NCI-H526 treated with DMSO at 0.1 percent for 48 hours (cell line): Measurements from ENCODE around the gene NUTM2F.
"Not testable (repeated sequence)": the region's sequence is repeated elsewhere in the genome, so short reads cannot be mapped to it uniquely, and the experiment has no call there.

ENCODE experiments used
- DNase-seq: peaks from one replicate; lab custom pipeline; 2025; lab: John Stamatoyannopoulos, UW

Gene NUTM2F, protein sequence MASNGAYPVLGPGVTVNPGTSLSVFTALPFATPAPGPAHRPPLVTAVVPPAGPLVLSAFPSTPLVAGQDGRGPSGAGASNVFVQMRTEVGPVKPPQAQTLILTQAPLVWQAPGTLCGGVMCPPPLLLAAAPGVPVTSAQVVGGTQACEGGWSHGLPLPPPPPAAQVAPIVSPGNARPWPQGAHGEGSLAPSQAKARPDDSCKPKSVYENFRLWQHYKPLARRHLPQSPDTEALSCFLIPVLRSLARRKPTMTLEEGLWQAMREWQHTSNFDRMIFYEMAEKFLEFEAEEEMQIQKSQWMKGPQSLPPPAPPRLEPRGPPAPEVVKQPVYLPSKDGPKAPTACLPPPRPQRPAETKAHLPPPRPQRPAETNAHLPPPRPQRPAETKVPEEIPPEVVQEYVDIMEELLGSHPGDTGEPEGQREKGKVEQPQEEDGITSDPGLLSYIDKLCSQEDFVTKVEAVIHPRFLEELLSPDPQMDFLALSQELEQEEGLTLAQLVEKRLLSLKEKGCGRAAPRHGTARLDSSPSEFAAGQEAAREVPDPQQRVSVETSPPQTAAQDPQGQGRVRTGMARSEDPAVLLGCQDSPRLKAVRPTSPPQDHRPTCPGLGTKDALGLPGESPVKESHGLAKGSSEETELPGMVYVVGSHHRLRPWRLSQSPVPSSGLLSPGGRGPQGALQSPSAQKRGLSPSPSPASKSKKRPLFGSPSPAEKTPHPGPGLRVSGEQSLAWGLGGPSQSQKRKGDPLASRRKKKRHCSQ

DNA sequence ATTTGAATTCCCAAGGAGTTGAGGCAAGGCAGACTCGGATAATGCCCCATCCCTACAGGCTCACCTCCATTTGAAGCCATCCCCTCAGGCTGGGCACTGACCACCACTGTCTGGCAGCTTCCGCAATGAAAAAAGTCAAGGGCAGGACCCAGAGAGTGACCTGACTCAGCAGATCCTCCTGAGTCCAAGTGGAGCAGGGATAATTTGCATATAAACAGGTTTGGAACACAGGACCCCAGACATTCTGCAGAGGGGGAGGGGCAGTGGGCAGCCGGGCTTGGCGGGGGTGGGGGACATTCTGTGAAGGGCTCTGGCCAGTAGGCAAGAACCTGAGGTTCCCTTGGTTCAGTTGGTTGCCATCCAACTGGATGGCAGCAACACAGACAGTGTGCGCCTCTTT, at the start of gene NUTM2F:
Gene NUTM2F (minus strand): TSS at position 101 of the 400 bp plus-strand sequence. CDS start 21 bp downstream, at position 80.
- DNase-seq = not testable (repeated sequence)

DNA sequence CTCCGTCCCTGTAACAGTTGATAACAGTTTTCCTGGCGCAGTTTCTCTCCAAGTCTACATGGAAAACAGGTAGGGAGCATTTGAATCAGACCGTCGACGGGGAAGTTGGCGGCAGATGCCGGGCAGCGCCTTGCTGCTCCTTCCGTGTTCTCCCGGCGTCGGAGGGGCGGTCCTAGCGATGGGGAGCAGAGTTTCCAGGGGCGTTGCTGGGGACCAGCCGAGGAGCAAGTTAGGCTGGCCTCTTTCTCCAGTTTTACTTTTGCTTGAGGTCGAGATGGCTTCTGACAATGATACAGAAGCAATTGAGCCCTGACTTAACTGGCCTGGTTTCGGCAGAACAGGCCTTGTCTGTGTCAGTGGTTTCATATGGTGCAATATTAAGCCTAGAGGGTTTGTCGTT, 46.8 kb upstream of the NUTM2F start:
- DNase-seq = not testable (repeated sequence)

DNA sequence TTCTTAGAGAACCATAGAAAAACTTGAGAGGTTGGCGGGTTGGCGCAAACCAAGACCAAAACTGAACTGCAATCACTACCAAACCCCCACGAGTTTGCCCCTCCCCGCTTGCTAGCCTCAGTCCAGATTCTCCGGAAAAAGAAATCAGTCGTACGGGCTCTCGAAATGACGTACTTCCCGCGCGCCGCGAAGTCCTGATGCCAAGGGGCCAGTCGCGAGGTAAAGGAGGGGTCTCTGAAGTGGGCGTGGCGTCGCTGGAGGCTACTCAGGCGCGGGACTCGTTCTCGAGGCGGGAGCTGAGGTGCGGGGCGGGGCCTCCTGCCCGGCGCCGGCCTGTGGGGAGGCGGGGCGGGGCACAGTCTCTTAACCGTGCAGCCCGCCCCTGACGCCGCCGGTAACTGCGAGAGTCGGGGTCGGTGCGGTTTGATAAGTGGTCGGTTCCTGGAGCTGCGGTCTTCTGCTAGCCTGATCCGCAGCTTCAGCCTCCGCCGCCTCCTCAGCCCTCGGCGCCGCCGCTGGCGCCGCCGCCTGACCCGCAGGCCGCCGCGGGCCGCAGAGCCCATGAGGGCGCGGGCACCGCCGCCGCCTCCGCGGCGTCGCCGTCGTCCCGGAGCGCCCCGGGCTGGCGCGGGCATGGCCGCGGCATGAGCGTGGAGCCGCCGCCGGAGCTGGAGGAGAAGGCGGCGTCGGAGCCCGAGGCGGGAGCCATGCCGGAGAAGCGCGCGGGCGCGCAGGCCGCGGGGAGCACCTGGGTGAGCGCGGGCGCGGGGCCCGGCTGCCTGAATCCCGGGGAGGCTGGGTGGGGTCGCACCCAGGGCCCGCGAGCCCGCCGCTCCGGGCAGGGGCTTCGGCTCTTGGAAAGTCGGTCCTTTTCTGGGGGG, 46.0 kb upstream of the NUTM2F start:
- peak; percentile 73 for DNase-seq

DNA sequence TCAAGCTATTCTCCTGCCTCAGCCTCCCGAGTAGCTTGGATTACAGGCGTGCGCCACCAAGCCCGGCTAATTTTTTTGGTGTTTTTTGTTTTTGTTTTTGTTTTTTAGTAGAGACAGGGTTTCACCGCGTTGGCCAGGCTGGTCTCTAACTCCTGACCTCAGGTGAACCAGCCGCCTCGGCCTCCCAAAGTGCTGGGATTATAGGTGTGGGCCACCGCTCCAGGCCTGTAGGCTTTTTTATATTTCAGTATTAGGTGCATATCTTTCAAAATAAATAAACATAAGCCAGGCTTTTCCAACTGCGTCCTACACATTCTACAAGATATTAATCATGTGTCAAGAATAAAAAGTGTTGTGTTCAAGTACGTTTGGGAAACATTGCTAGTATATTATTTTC, 45.3 kb upstream of the NUTM2F start:
- not testable (repeated sequence) for DNase-seq

DNA sequence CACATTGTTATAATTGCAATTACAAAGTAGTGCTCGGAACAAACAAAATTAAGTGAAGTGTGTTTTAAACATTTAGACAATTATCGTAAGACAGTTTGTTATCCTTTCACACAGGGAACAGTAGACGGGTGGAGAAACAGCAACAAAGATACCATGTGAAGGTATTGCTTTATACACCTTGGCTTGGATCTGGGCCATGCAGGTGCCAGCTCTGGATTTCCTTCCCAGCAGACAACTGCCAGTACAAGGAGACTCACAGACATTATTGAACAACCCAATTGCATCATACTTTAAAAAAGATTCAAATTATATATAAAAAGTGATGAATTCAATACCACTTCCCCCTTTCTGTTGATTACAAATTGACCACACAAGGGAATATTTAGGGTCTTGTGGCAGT, 41.8 kb upstream of the NUTM2F start:
- not testable (repeated sequence) for DNase-seq

DNA sequence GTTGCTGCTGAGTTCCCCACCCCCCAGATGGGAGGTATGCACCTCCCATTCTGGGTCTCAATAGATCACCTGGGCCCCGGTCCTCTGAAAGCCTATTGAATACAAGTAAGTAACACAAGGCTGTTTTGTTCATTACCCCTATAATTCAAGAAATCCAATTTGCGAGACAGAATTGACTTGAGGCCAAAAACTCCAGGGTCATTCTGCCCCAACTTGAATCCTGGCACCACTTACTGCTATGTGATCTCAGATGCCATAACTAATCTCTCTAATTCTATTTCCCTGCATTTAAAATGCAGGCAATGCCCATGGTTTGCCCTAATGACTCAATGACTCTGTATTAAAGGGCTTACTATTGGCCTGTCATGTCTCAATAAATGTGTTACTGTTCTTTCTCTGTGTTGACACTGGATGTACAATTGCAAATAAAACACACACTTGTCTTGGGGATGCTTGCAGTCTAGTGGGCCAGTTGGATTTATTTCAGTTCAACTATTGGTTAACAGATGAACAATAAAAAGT, 35.7 kb upstream of the NUTM2F start:
- DNase-seq = not testable (repeated sequence)

DNA sequence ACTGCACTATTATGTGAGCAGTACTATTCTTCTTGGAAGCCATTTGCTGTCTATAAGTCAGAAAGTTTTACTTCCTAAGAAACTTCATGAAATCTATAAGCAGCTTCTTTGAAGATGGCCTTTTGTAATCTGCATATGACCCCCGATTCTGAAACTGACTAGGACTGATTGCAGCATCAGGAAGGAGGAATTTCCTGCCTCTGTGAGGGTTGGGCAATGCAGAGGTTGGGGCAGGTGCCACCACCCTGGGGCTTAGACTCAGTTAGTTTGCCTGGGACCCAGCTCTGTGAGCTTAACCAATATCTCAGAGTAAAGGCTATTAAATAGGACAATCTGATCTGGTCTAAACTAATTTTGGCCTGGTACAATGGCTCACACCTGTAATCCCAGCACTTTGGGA, 28.7 kb upstream of the NUTM2F start:
- not testable (repeated sequence) for DNase-seq

DNA sequence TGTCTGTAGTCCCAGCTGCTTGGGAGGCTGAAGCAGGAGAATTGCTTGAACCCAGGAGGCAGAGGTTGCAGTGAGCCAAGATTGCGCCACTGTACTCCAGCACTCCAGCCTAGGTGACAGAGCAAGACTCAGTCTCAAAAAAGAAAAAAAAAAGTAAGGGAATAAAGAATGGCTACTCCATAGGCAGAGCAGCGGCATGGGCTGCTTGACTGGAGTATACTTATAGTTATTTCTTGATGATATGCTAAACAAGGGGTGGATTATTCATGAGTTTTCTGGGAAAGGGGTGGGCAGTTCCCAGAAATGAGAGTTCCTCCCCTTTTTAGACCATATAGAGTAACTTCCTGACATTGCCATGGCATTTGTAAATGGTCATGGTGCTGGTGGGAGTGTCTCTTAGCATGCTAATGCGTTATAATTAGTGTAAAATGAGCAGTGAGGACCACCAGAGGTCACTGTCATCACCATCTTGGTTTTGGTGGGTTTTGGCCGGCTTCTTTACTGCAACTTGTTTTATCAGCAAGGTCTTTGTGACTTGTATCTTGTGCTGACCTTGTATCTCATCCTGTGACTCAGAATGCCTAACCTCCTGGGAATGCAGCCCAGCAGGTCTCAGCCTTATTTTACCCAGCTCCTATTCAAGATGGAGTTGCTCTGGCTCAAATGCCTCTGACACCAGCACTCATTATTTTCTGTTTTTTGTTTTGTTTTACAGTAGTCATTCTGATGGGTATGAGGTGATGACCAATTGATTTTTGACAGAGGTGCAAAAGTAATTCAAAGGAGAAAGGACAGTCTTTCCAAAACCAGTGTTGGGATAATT, 23.7 kb upstream of the NUTM2F start:
- not testable (repeated sequence) for DNase-seq

DNA sequence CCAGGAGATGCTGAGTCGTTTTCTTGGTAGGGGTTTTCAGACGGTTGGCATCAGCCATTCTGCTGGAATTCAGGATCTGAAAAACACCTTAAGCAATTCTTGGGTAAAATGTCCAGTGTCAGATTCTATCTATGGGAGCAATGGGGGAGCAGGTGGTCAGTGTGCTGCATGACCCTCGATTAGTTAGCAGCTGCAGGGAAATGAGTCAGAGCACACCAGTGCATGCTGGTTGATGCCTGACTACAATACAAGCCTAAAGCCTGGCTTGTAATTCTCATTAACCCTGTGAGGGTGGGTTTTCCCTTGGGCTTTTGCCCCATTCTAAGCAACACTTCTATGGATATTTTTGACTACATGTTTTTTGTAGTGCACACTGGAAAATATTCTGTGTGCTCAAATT, 20.3 kb upstream of the NUTM2F start:
- DNase-seq = not testable (repeated sequence)

DNA sequence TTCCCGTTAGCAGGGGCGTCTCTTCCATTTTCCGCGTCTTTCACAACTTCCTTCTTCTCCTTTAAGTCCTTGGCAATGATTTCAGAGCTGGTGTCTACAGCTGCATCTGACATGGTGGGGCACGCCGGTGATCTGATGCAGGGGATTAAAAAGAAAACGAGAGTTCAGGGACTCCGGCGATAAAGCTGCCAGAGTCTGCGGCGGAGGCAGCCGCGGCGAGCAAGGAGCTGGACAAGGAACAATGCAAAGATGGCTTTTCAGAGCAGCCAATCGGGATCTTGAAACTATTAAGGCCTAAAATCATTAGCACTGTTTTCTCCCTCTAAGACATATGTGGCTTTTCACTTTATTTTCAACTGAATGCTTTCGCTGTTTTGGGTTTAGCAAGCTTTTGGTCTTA, 19.0 kb upstream of the NUTM2F start:
- not testable (repeated sequence) for DNase-seq

DNA sequence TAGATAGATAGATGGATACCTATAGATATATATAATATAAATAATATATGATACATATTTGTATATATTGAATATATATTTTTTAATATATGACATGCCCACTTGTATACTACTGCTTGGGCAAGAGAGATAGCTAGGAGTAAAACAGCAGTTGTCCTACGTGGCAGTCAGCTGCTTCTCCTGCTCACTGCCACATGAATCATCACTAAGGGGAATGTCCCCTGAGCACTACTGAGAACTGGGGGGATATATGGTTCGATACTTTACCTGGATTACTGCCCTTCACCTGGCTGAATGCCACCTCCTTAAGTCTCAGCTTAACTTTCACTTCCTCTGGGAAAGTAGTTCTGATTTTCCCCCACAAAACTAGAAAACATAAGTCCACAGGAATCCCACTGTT, 13.3 kb upstream of the NUTM2F start:
- DNase-seq = not testable (repeated sequence)

DNA sequence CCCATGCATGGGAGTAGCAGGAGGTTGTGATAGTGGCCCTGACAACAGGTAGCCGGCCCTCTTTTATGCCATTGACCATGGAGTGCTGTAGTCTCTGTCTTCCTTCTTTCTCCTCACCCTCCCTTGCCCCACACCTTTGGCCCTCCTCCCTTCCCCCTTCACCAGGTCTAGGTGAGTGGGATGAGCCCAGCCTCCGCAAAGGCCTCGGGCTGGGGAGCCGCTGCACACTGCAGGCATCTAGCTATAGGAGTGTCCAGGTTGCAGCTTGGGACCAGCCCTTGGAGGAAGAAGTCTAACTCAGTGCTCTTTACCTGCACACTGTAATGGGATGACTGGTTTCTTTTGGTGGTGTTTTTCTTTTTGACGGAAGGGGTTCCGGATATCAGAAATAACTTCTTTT, 12.3 kb upstream of the NUTM2F start:
- DNase-seq = not testable (repeated sequence)

DNA sequence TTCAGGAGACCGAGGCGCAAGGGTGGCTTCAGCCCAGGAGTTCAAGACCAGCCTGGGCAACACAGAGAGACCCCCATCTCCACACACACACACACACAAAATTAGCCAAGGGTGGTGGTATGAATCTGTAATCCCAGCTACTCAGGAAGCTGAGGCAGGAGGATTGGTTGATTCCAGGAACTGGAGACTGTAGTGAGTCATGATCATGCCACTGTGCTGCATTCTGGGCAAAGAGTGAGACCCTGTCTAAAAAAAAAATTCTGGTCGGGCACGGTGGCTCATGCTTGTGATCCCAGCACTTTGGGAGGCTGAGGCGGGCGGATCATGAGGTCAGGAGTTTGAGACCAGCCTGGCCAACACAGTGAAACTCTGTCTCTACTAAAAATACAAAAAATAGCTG, 11.2 kb upstream of the NUTM2F start:
- not testable (repeated sequence) for DNase-seq

DNA sequence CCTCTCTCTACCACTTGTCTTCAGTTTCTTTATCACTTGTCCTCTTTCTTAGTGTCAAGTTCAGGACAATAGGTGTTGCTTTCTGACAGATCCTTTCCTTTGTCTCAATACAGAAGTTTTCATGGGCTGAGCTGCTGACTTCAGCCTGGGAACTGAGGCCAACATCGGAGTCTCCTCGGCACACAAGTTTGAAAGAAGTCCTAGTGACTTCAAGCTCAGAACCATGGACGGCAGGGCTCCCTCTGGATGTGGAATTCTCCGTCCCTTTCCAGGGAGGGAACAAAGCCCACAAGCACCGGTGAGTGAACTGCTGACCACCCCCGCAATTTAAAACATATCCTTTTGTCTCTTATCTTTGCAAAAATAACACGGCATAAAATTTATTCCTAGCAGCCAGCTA, 10.3 kb upstream of the NUTM2F start:
- DNase-seq = not testable (repeated sequence)

DNA sequence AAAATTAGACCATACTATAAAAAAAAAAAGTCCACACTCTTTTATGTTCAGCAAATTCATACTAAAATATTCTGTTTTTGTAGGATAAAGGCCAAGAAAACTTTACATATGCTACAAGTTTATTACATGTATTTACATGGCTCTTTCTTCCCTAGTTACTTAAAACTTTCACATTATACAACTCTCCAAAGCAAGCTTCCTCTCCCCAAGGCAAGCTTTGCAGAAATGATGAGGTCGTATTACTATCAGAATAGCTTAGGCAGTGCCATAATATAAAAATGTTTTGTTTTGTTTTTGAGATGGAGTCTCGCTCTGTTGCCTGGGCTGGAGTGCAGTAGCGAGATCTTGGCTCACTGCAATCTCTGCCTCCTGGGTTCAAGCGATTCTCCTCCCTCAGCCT, 8.0 kb upstream of the NUTM2F start:
- DNase-seq = not testable (repeated sequence)

DNA sequence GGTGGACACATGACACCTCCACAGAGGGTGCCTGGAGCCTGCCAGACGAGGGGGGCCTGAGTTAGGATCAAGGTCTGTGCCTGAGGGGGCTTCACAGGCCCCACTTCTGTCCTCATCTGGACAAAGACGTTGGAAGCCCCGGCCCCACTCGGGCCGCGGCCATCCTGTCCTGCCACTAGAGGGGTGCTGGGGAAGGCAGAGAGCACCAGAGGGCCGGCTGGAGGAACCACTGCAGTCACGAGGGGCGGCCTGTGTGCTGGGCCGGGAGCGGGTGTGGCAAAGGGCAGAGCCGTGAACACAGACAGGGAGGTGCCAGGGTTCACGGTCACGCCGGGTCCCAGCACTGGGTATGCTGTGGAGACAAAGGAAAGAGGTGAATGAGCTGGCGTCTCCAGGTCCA, 2.9 kb downstream of the NUTM2F start:
- not testable (repeated sequence) for DNase-seq

DNA sequence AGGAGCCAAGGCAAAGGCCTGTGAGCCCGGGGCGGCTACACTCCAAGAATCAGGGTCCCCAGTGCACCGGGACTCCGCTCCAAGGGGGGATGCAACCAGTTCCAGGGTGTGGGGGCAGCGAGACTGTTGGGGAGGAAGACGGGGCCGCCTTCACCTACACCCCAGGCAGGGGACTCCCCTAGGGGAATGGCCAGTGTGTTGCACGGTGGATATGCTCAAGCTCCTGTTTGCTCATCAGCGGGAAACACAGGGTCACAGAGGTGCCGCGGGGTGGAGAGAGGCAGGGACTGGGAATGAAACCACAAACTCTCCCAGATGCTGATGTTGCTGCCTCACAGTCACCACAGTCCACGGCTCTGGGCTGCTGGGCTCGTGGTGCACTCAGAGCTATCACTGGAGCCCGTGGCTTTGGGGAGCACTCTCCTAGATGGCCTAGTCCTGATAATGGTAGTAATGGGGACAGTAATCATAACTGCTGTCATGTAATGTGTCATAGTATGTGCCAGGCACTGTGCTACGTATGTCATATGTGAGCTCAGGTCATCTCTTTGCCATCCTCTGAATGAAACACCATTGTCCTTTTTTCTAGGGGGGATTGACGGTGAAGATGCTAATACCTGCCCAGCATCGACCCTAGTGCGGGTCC, 5.2 kb downstream of the NUTM2F start:
- DNase-seq = not testable (repeated sequence)

DNA sequence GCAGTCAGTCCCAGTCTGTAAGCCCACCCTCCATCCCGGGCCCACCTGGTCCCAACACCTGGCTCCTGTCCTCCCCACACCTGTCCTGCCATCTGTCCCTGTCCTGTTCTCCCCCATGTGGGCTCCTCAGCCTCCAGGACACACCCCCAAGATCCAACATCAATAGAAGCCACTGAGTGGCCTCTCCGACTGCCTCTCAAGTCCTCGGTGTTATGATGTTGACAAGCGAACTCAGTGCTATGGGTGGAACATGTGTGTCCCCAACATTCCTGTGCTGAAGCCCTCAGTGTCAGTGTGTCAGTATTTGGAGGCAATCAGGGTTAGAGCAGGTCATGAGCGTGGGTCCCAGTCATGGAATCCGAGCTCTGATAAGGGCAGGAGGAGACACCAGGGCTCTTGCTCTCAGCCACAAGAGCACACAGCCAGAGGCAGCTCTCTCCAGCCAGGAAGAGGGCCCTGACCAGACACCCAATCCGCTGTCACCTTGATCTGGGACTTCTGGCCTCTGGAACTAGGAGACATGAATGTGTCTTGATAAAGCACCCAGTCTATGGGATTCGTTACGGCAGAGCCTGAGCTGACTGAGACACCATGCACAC, 6.0 kb downstream of the NUTM2F start:
- not testable (repeated sequence) for DNase-seq

DNA sequence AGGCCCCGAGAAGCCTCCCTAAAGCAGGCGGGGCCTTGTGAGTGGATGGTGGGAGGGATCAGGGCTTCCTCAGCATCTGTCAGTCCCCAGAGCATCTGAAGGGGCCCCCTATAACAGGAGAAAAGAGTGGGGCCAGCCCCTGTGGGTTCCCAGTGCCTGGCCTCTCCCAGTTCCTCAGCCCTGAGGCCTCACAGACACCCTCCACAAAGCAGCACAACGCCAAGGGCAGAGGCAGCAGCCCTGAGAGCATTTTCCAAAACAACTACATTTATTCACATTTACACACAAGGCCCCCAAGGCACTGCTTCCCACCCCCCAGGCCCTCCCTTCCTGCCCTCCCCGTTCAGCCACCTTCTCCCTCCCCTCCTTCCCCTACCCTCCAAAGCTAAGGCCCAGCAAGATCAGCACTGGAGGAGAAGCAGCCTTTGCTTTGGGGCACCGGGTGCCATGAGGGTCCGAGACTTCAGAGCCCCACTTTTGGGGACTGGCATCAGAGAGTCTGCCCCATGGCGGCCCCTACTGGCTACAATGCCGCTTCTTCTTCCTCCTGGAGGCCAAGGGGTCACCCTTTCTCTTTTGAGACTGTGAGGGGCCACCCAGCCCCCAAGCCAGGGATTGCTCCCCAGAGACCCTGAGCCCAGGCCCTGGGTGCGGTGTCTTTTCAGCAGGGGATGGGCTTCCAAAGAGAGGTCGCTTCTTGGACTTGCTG, 10.3 kb downstream of the NUTM2F start:
- DNase-seq = not testable (repeated sequence)
